Astrocyte (in vitro differentiated cells and primary cell): ENCODE data around the gene CYP4F3. TPM values are rescaled to one million over a fixed set of nuclear protein-coding genes. Genes with fewer than 3 reads are reported as not detected.
"Not testable (repeated sequence)": the region's sequence is repeated elsewhere in the genome, so short reads cannot be mapped to it uniquely, and the experiment has no call there.

Experiments used
- DNase-seq: peaks from one replicate; pipeline ENCODE4 v3.0.0-alpha.2; 2010; ENCODE audit warnings: low read depth
- FAIRE-seq: peaks from 2 replicates; lab custom pipeline; 2011; peaks lifted over from hg19 to GRCh38; lab: Jason Lieb, UNC
- H2AFZ ChIP-seq: 2 replicates; pipeline ENCODE4 v1.6.0; 2012; ENCODE audit warnings: low read depth, low read length, inconsistent platforms
- H3K27ac ChIP-seq: 2 replicates; pipeline ENCODE4 v1.5.1; 2011; ENCODE audit warnings: low read depth, low read length, inconsistent platforms
- H3K27me3 ChIP-seq: 2 replicates; pipeline ENCODE4 v1.6.0; 2011; ENCODE audit warnings: low read length, inconsistent platforms; ENCODE audit not compliant: insufficient read depth
- H3K36me3 ChIP-seq: 2 replicates; pipeline ENCODE4 v1.5.1; 2011; ENCODE audit warnings: low read length, inconsistent platforms; ENCODE audit not compliant: insufficient read depth
- H3K4me1 ChIP-seq: 2 replicates; pipeline ENCODE4 v1.5.1; 2011; ENCODE audit warnings: low read length, inconsistent platforms; ENCODE audit not compliant: insufficient read depth
- H3K4me2 ChIP-seq: 2 replicates; pipeline ENCODE4 v1.6.0; 2012; ENCODE audit warnings: low read length, inconsistent platforms
- H3K4me3 ChIP-seq: 2 replicates; pipeline ENCODE4 v1.5.1; 2011; ENCODE audit warnings: low read depth, mild to moderate bottlenecking, low read length, inconsistent platforms; ENCODE audit not compliant: insufficient read depth
- H3K79me2 ChIP-seq: 2 replicates; pipeline ENCODE4 v1.6.0; 2012; ENCODE audit warnings: mild to moderate bottlenecking, low read length, inconsistent platforms; ENCODE audit not compliant: insufficient read depth
- H3K9ac ChIP-seq: 2 replicates; pipeline ENCODE4 v1.6.0; 2012; ENCODE audit warnings: mild to moderate bottlenecking, low read length, inconsistent platforms
- H3K9me3 ChIP-seq: 2 replicates; pipeline ENCODE4 v1.5.1; 2012; ENCODE audit warnings: low read depth, mild to moderate bottlenecking, low read length, inconsistent platforms; ENCODE audit not compliant: insufficient read depth
- H4K20me1 ChIP-seq: 2 replicates; pipeline ENCODE4 v1.6.0; 2012; ENCODE audit warnings: low read length, inconsistent platforms; ENCODE audit not compliant: insufficient read depth
- H3K27ac Mint-ChIP-seq: one replicate; pipeline ENCODE4 v1.8.0; 2021; ENCODE audit warnings: mild to moderate bottlenecking, mixed read lengths; ENCODE audit not compliant: unreplicated experiment
- H3K27me3 Mint-ChIP-seq: one replicate; pipeline ENCODE4 v1.8.0; 2021; ENCODE audit warnings: low read depth, mixed read lengths; ENCODE audit not compliant: unreplicated experiment
- H3K36me3 Mint-ChIP-seq: one replicate; pipeline ENCODE4 v1.8.0; 2021; ENCODE audit warnings: low read depth, mixed read lengths; ENCODE audit not compliant: unreplicated experiment
- H3K4me1 Mint-ChIP-seq: one replicate; pipeline ENCODE4 v1.8.0; 2021; ENCODE audit warnings: low read depth, mixed read lengths; ENCODE audit not compliant: unreplicated experiment
- H3K4me3 Mint-ChIP-seq: one replicate; pipeline ENCODE4 v1.8.0; 2021; ENCODE audit warnings: mild to moderate bottlenecking, moderate library complexity, mixed read lengths; ENCODE audit not compliant: unreplicated experiment
- H3K9me3 Mint-ChIP-seq: one replicate; pipeline ENCODE4 v1.8.0; 2021; ENCODE audit warnings: mild to moderate bottlenecking, mixed read lengths; ENCODE audit not compliant: unreplicated experiment
- EZH2 ChIP-seq: IDR thresholded peaks from 2 replicates; pipeline ENCODE4 v1.6.1; 2012; ENCODE audit warnings: mild to moderate bottlenecking, low read length, inconsistent platforms; ENCODE audit not compliant: insufficient read depth
- total RNA-seq: library from RNA; stranded (reverse); gene quantifications from 2 replicates; pipeline ENCODE4 v1.2.1, GENCODE V29; 2021
- TF ChIP-seq, protein P1 (sequence below): IDR thresholded peaks from 2 replicates; pipeline ENCODE4 v1.5.1; 2011; ENCODE audit warnings: low read depth, mild to moderate bottlenecking, inconsistent platforms, low read length, moderate library complexity; ENCODE audit not compliant: insufficient read depth

Gene CYP4F3
- total RNA-seq, 1 donor from 2014 or later = not detected

- H3K4me3 Mint-ChIP-seq = no peak overlapping the region
- H3K27ac Mint-ChIP-seq = no peak overlapping the region
- H3K36me3 ChIP-seq = no peaks in the 10 kb centered on the region
- H3K4me3 ChIP-seq = no peak overlapping the region
- H3K36me3 Mint-ChIP-seq = no peaks in the 10 kb centered on the region
- H2AFZ ChIP-seq = no peak overlapping the region
- DNase-seq (no peak), FAIRE-seq (no peak)
- no peak overlapping the region for H3K27ac ChIP-seq
- peaks cover 8% of the 10 kb centered on the region for H3K9me3 ChIP-seq
- no peaks in the 10 kb centered on the region for H3K4me1 Mint-ChIP-seq
- peaks cover 18% of the 10 kb centered on the region for H3K9me3 Mint-ChIP-seq
- no peak overlapping the region for H3K4me2 ChIP-seq
- no peaks in the 10 kb centered on the region for H3K4me1 ChIP-seq
- H3K79me2 ChIP-seq = no peaks in the 10 kb centered on the region
- no peaks in the 10 kb centered on the region for H3K27me3 Mint-ChIP-seq
- no peaks in the 10 kb centered on the region for H3K27me3 ChIP-seq
- no peaks in the 10 kb centered on the region for H4K20me1 ChIP-seq
- H3K9ac ChIP-seq = no peak overlapping the region
- TF ChIP-seq, protein P1, sequence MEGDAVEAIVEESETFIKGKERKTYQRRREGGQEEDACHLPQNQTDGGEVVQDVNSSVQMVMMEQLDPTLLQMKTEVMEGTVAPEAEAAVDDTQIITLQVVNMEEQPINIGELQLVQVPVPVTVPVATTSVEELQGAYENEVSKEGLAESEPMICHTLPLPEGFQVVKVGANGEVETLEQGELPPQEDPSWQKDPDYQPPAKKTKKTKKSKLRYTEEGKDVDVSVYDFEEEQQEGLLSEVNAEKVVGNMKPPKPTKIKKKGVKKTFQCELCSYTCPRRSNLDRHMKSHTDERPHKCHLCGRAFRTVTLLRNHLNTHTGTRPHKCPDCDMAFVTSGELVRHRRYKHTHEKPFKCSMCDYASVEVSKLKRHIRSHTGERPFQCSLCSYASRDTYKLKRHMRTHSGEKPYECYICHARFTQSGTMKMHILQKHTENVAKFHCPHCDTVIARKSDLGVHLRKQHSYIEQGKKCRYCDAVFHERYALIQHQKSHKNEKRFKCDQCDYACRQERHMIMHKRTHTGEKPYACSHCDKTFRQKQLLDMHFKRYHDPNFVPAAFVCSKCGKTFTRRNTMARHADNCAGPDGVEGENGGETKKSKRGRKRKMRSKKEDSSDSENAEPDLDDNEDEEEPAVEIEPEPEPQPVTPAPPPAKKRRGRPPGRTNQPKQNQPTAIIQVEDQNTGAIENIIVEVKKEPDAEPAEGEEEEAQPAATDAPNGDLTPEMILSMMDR = no peak
- no peak for TF ChIP-seq EZH2
Measured at GRCh38 chr19:15649526-15649925, 8.8 kb downstream of the CYP4F3 start.

DNA sequence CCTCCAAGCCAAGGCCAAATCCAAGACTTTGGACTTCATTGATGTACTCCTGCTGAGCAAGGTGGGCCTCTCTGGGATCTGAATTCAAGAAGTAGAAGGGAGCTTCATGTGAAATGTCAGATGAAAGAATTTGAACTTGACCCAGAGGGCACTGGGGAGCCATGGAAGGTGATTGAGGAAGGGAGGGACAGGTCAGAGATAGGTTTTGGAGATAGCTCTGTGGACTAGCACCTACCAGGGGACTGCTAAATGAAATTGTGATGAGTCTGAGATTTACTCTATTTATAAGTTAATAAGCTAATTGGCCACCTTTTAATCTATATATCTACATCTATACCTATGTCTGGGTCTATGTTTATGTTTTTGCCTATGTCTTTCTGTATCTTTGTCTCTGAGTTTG is 9.4 kb downstream of the CYP4F3 start:
- H3K27me3 Mint-ChIP-seq, H3K4me2 ChIP-seq, H3K36me3 Mint-ChIP-seq, H4K20me1 ChIP-seq, H3K9me3 ChIP-seq, H3K4me1 Mint-ChIP-seq, H3K9ac ChIP-seq, H3K4me3 ChIP-seq, H3K27ac ChIP-seq, H3K4me1 ChIP-seq, H2AFZ ChIP-seq, FAIRE-seq, H3K36me3 ChIP-seq, DNase-seq, H3K79me2 ChIP-seq, H3K4me3 Mint-ChIP-seq, H3K27me3 ChIP-seq, H3K27ac Mint-ChIP-seq: not testable (repeated sequence)
- peaks cover 18% of the 10 kb centered on the region for H3K9me3 Mint-ChIP-seq

DNA sequence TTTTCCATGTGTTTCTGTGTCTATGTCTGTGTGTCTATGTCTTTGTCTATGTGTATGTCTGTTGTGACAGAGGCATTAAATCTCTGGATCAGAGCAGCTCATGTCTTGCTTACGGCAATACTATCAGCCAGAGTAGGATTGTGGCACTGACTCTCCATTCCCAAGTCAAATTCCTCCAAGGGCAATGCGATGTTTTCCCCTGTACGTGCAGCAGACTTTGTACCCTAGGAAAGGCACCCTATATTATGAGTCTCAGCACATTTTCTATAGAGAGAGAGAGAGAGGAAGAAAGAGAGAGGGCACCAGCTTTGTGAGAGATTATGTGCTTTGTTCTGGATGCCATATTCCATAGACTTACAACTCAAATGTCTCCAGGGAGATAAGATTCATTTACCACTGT is 11.1 kb downstream of the CYP4F3 start:
- H3K9ac ChIP-seq = no peak overlapping the region
- H3K4me1 ChIP-seq = no peaks in the 10 kb centered on the region
- H3K79me2 ChIP-seq = no peaks in the 10 kb centered on the region
- no peak overlapping the region for H3K4me2 ChIP-seq
- Mint-ChIP-seq H3K27ac (no peak overlapping the region), H3K4me3 (no peak overlapping the region), H3K9me3 (peaks cover 18% of the 10 kb centered on the region), H3K36me3 (no peaks in the 10 kb centered on the region), H3K4me1 (no peaks in the 10 kb centered on the region), H3K27me3 (no peaks in the 10 kb centered on the region)
- peaks cover 2% of the 10 kb centered on the region for H3K9me3 ChIP-seq
- H3K36me3 ChIP-seq = no peaks in the 10 kb centered on the region
- no peak for FAIRE-seq
- H4K20me1 ChIP-seq = no peaks in the 10 kb centered on the region
- no peak for DNase-seq
- TF ChIP-seq, protein P1 = no peak
- TF ChIP-seq EZH2 = no peak
- H2AFZ ChIP-seq = no peak overlapping the region
- H3K4me3 ChIP-seq = no peak overlapping the region
- H3K27ac ChIP-seq = no peak overlapping the region
- H3K27me3 ChIP-seq = no peaks in the 10 kb centered on the region
